Tibial artery (tissue), 4 donors: Measurements from ENCODE around the gene FNDC3B.

Source experiments
- DNase-seq, 2 donors: peaks; one replicate each; pipeline ENCODE4 v3.0.0-alpha.2; 2019
- H3K27ac ChIP-seq, 2 donors: fragments of 200-600 bp; sonication (generic) in 1 of 2; 1 replicate in 1 of 2; 2 replicates in 1 of 2; pipeline ENCODE4 v1.5.1; 2018 to 2019; ENCODE audit warnings: mild to moderate bottlenecking in 1 of 2
- H3K27me3 ChIP-seq, 2 donors: fragments of 200-600 bp; sonication (generic) in 1 of 2; one replicate each; pipeline versions ENCODE4 v1.5.1 to v1.6.0; 2016 to 2019
- H3K36me3 ChIP-seq, 3 donors: fragments of 200-600 bp; sonication (generic) in 2 of 3; one replicate each; pipeline ENCODE4 v1.5.1; 2016 to 2019; ENCODE audit warnings: mild to moderate bottlenecking in 2 of 3
- H3K4me1 ChIP-seq, 4 donors: fragments of 200-600 bp; sonication (generic) in 2 of 4; 1 replicate in 3 of 4; 2 replicates in 1 of 4; pipeline ENCODE4 v1.5.1; 2016 to 2019
- H3K4me3 ChIP-seq, 2 donors: fragments of 200-600 bp; sonication (generic) in 1 of 2; 1 replicate in 1 of 2; 2 replicates in 1 of 2; pipeline ENCODE4 v1.5.1; 2018 to 2019; ENCODE audit warnings: mild to moderate bottlenecking in 2 of 2
- H3K9me3 ChIP-seq, 3 donors: fragments of 200-600 bp; sonication (generic) in 1 of 3; one replicate each; pipeline ENCODE4 v1.5.1; 2016 to 2019
- CTCF ChIP-seq, 2 experiments: fragments of 200-600 bp in 1 of 2; fragments of 450-650 bp in 1 of 2; IDR thresholded peaks; one replicate each; pipeline ENCODE4 v1.5.1; 2017 to 2019; ENCODE audit warnings: antibody characterized with exemption in 2 of 2, mild to moderate bottlenecking in 1 of 2, moderate library complexity in 1 of 2
- intact Hi-C: fragments of 100-400 bp; cut with DNase I; formaldehyde crosslinking; loops from one replicate; pipeline ENCODE4 v1.15.0; 2023; ENCODE audit warnings: low total_unique reads

FNDC3B gene

GRCh38 chr3:172343979-172344378 is 304.6 kb downstream of the FNDC3B start:
- Histone ChIP-seq H3K4me1 (no peaks in the 10 kb centered on the region), H3K27ac (no peak overlapping the region), H3K27me3 (no peaks in the 10 kb centered on the region), H3K4me3 (no peak overlapping the region), H3K36me3 (peaks cover 61 to 84% (median 79%) of the 10 kb centered on the region in 3 donors), H3K9me3 (no peaks in the 10 kb centered on the region)
- TF ChIP-seq CTCF (IDR thresholded peaks at IDR 0.05), result no peak
- DNase-seq, result no peak
- intact Hi-C loops, result loop anchor here (10.0 kb wide), 1 partner anchor 559 kb away; no protein-coding TSS in a partner anchor

GRCh38 chr3:172346161-172346560 is 306.8 kb downstream of the FNDC3B start:
- no peaks in the 10 kb centered on the region for H3K27me3 ChIP-seq
- intact Hi-C loops, result loop anchor here (10.0 kb wide), 1 partner anchor 561 kb away; no protein-coding TSS in a partner anchor
- no peak overlapping the region for H3K4me3 ChIP-seq
- TF ChIP-seq CTCF (IDR thresholded peaks at IDR 0.05), result no peak
- H3K36me3 ChIP-seq, result peaks cover 73 to 96% (median 85%) of the 10 kb centered on the region in 3 donors
- no peak overlapping the region for H3K27ac ChIP-seq
- no peaks in the 10 kb centered on the region for H3K4me1 ChIP-seq
- DNase-seq, result no peak
- no peaks in the 10 kb centered on the region for H3K9me3 ChIP-seq

GRCh38 chr3:172347895-172348679 is 308.7 kb downstream of the FNDC3B start:
- TF ChIP-seq CTCF (IDR thresholded peaks at IDR 0.05), result no peak
- intact Hi-C loops, result loop anchor here (10.0 kb wide), 1 partner anchor 563 kb away; no protein-coding TSS in a partner anchor
- Histone ChIP-seq H3K36me3 (peaks cover 64 to 94% (median 92%) of the 10 kb centered on the region in 3 donors), H3K4me1 (no peaks in the 10 kb centered on the region), H3K27ac (no peak overlapping the region), H3K27me3 (no peaks in the 10 kb centered on the region), H3K9me3 (no peaks in the 10 kb centered on the region), H3K4me3 (no peak overlapping the region)
- no peak for DNase-seq

- intact Hi-C loops, result loop anchor here (10.0 kb wide), 1 partner anchor 707 kb away; no protein-coding TSS in a partner anchor
- Histone ChIP-seq H3K27ac (no peak overlapping the region), H3K4me1 (peaks cover 0 to 21% (median 14%) of the 10 kb centered on the region in 4 donors), H3K9me3 (no peaks in the 10 kb centered on the region), H3K4me3 (no peak overlapping the region), H3K36me3 (peaks cover 41 to 62% (median 61%) of the 10 kb centered on the region in 3 donors), H3K27me3 (no peaks in the 10 kb centered on the region)
- no peak for DNase-seq
- no peak for TF ChIP-seq CTCF (IDR thresholded peaks at IDR 0.05)
These were observed 312.6 kb downstream of the FNDC3B start for GRCh38 chr3:172351895-172352466.

GRCh38 chr3:172352786-172353185 is 313.4 kb downstream of the FNDC3B start:
- intact Hi-C loops, result loop anchor here (10.0 kb wide), 1 partner anchor 708 kb away; no protein-coding TSS in a partner anchor
- H3K36me3 ChIP-seq, result peaks cover 33 to 54% (median 53%) of the 10 kb centered on the region in 3 donors
- no peak for DNase-seq

More at GRCh38 chr3:172352786-172353185, 313.4 kb downstream of the FNDC3B start:
- H3K4me3 ChIP-seq, result no peak overlapping the region
- H3K4me1 ChIP-seq, result peaks cover 0 to 25% (median 16%) of the 10 kb centered on the region in 4 donors
- H3K9me3 ChIP-seq, result no peaks in the 10 kb centered on the region
- no peak for TF ChIP-seq CTCF (IDR thresholded peaks at IDR 0.05)
- no peaks in the 10 kb centered on the region for H3K27me3 ChIP-seq
- no peak overlapping the region for H3K27ac ChIP-seq
